Measurements from ENCODE around the gene ZNF416.

GRCh38 chr19:57576661-57577060, 2.0 kb downstream of the ZNF416 start:
- TF ChIP-seq CTCF (IDR thresholded peaks at IDR 0.05): no peak
- TF ChIP-seq POLR2A (IDR thresholded peaks at IDR 0.05): no peak
